Measurements from ENCODE around the gene CYB561.
A peak's percentile ranks its signal among the peaks of the same experiment; 100 is the strongest.

CYB561 gene

DNA sequence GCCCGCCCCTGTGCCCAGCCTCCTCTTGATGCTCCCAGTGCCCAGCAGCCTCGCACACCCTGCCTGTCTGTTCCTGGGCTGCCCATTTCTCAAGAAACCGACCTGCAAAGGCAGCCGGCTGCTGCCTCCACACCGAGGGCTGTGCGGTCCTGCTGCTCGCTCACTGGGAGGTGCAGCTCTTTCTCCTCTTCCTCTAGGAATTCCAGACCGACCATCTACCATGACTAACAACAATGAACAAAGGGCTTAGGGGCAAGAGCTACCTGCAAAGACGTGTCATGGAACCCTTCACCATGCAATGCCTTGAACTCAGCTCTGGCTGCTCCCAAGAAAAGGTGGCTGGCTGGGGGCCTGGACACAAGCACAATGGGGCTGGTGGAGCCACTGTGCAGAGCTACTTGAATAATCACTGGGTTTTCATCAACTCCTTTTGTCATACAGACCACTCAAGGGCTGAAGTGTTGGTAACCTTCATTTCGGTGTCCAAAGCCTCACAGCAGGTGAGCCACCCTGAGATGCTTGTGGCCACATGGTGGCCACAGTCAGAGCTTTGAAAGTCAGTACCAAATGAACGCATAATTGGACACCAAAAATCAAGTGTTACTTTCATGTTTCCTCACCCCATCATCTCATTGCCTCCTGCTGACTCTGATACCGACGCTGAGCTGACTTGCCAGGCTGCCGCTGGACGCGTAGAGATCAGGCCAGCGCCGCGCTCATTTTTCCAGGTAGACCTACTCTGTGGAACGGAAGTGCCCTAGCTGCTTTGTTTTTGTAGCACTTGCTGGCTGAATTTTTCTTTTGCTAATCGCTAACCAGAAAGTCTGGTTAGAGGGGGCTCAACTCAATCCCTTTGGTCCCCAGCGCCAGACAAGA lies 19.8 kb downstream of the CYB561 start:
- Histone ChIP-seq H3K36me3 (no peaks in the 10 kb centered on the region; the same call in 1 of the 2 replicates), H3K27ac (no peak overlapping the region), H3K9me3 (ENCODE audit: severe bottlenecking) (no peaks in the 10 kb centered on the region), H3K4me3 (ENCODE audit: low read depth, low read length) (no peak overlapping the region), H3K27me3 (ENCODE audit: insufficient read depth, low read depth, severe bottlenecking) (no peaks in the 10 kb centered on the region)
- DNase-seq = no peak
- TF ChIP-seq, protein P1, sequence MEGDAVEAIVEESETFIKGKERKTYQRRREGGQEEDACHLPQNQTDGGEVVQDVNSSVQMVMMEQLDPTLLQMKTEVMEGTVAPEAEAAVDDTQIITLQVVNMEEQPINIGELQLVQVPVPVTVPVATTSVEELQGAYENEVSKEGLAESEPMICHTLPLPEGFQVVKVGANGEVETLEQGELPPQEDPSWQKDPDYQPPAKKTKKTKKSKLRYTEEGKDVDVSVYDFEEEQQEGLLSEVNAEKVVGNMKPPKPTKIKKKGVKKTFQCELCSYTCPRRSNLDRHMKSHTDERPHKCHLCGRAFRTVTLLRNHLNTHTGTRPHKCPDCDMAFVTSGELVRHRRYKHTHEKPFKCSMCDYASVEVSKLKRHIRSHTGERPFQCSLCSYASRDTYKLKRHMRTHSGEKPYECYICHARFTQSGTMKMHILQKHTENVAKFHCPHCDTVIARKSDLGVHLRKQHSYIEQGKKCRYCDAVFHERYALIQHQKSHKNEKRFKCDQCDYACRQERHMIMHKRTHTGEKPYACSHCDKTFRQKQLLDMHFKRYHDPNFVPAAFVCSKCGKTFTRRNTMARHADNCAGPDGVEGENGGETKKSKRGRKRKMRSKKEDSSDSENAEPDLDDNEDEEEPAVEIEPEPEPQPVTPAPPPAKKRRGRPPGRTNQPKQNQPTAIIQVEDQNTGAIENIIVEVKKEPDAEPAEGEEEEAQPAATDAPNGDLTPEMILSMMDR (IDR thresholded peaks at IDR 0.05; ENCODE audit: low read depth, low read length) = 0 out of 2 replicates have a peak, but pooled peaks have one; percentile 2

DNA sequence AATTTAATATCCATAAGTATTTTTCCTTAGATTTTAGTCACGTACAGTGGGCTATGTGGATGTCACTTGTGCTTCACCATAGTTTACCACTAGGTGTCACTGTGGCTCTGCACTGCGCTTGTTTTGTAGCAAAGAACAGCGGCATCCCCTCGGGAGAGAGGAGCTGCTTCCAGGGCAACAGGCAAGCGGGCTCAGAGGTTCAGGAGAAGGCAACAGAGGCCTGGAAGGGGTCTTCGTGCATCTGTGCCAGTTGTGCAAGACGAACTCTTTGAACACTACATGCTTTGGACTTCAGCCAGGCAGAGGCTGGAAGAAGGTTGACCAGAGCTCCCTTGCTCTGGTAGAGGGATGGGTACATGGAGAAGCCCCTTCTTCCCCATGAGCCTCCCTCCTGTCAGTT lies 20.6 kb downstream of the CYB561 start:
- TF ChIP-seq, protein P1 (IDR thresholded peaks at IDR 0.05; ENCODE audit: low read depth, low read length) = peak; percentile 89
- DNase-seq = peak; percentile 89
- peaks cover 2% of the 10 kb centered on the region for H3K36me3 ChIP-seq
- H3K27ac ChIP-seq = no peak overlapping the region
- H3K27me3 ChIP-seq (ENCODE audit: insufficient read depth, low read depth, severe bottlenecking) = no peaks in the 10 kb centered on the region
- H3K4me3 ChIP-seq (ENCODE audit: low read depth, low read length) = no peak overlapping the region
- H3K9me3 ChIP-seq (ENCODE audit: severe bottlenecking) = no peaks in the 10 kb centered on the region

DNA sequence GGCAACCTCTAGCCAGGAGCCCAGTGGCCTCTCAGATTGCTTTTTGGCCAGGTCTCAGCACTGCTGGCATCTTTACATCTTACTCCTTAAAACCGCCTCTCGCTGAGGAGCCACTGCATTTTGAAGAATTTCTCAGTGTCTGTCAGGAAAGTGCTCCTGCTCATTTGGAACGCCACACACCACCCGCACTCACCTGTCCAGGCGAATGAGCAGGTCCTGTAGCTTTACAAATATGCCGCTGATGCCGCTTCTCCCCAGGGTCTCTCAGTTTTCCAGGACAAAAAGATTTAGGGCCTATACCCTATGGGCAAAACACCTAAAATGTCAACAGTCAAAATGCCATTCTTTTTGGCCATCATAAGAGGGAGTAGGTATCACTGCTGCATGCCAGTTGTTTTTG lies 22.1 kb downstream of the CYB561 start:
- TF ChIP-seq, protein P1 (IDR thresholded peaks at IDR 0.05; ENCODE audit: low read depth, low read length) = no peak
- H3K9me3 ChIP-seq (ENCODE audit: severe bottlenecking) = no peaks in the 10 kb centered on the region
- peak overlapping the region; percentile 60; the same call in 1 of the 2 replicates for H3K27ac ChIP-seq
- H3K27me3 ChIP-seq (ENCODE audit: insufficient read depth, low read depth, severe bottlenecking) = no peaks in the 10 kb centered on the region
- DNase-seq = no peak
- H3K4me3 ChIP-seq (ENCODE audit: low read depth, low read length) = no peak overlapping the region
- H3K36me3 ChIP-seq = peaks cover 15% of the 10 kb centered on the region

DNA sequence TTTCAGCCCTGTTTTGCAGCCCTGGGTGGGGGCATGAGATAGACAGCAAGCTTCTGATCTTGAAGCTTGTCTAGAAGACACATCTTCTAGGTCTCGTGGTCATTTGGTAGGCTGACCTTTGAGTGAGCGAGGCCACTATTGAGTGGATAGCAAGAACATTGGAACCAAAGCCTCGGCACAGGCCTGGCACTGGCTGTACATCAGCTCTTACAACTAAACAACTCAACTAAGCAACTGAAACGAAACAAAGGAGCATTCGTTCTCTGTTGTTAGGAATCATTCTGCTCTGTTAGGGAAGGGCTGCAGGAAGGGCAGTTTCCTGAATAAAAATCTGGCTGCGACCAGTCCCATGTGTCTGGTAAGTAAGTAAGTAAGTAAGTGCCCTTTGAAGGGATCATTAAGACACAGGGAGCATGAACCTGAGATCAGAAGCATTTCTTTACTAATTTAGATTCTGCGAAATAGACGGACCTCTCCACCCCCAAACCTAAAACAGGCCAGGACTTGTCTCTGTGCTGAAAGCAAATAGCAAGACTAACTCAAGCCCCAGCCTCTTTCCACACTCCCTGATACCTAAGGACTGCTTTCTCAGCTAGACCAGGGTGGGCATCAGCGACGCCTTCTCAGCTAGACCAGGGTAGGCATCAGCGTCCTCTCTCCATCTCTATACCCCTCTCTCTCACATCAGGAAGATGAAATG lies 22.7 kb downstream of the CYB561 start:
- Histone ChIP-seq H3K4me3 (ENCODE audit: low read depth, low read length) (no peak overlapping the region), H3K27me3 (ENCODE audit: insufficient read depth, low read depth, severe bottlenecking) (no peaks in the 10 kb centered on the region), H3K9me3 (ENCODE audit: severe bottlenecking) (no peaks in the 10 kb centered on the region), H3K27ac (peak overlapping the region; percentile 60), H3K36me3 (peaks cover 19% of the 10 kb centered on the region)
- TF ChIP-seq, protein P1 (IDR thresholded peaks at IDR 0.05; ENCODE audit: low read depth, low read length) = no peak
- DNase-seq = no peak

DNA sequence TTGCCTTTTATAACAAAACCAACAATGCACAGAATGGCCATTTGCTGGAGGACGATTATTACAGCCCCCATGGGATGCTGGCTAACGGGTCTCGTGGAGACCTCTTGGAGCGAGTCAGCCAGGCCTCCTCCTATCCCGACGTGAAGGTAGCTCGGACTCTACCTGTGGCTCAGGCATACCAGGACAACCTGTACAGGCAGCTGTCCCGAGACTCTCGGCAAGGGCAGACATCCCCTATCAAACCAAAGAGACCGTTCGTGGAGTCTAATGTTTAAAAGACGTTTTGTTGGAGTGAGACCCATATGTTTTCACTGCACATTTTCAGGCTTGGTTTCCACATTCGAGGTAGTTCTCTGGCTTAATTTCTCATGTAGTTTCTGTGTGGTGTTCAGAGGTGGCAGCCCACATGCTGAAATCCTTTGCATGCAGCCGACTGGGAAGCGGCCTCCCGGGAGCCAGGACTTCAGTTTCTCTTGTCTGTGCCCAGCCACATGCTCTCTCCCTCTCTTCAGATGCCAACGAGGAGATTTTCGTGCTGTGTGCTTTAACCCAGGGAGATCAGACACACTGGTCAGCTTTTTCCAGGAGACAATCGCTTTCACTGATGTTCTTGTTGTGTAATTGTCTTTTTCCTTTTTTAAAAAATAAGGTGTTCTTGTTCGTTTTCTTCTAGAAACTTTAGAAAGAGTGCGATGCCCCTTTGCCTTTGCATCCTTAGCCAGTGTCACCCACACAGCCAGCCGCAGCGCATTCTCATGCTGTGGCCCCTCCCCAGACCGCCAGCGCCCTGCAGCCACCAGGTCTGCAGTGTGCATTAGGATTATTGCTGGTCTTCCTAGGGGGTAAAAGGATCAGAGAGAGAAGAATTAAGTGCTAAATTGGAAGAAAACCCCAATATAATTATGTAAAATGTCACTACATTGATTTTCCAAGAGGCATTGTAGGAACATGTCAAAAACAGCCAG lies 24.1 kb downstream of the CYB561 start:
- peak; percentile 81 for DNase-seq
- H3K27ac ChIP-seq = peak overlapping the region; percentile 84
- no peak overlapping the region for H3K4me3 ChIP-seq (ENCODE audit: low read depth, low read length)
- H3K9me3 ChIP-seq (ENCODE audit: severe bottlenecking) = no peaks in the 10 kb centered on the region
- H3K27me3 ChIP-seq (ENCODE audit: insufficient read depth, low read depth, severe bottlenecking) = no peaks in the 10 kb centered on the region
- TF ChIP-seq, protein P1 (IDR thresholded peaks at IDR 0.05; ENCODE audit: low read depth, low read length) = no peak
- peaks cover 25% of the 10 kb centered on the region for H3K36me3 ChIP-seq

Data from WERI-Rb-1 (cell line).